ENCODE data around the gene RASAL2. TPM values are rescaled to one million over a fixed set of nuclear protein-coding genes. Genes with fewer than 3 reads are reported as not detected.

RASAL2 gene
- total and polyA plus RNA-seq, 10 donors, result 0.42 to 24.4 (median 14.6) TPM

DNA sequence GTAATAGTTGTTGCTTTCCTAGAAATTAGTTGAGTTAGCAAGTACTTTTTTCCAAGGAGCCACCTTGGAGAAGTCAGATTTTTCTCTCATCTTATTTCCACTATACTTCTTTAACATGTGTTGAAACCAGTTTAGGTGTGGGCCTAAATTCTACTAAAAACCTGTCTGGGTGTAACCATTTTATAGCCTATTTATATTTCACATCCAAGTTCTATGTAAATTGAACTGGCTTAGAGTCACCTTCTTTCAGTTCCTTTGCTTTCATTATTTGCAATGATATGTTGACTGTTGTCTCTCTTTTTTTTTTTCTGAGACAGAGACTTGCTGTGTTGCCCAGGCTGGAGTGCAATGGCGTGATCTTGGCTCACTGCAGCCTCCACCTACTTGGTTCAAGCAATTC is 207.2 kb downstream of the RASAL2 start:
- Histone ChIP-seq H3K4me3 (no peak overlapping the region), H3K27ac (no peak overlapping the region), H3K27me3 (replicated peaks in 1 of 7) (no peaks in the 10 kb centered on the region), H3K36me3 (no peaks in the 10 kb centered on the region), H3K4me1 (peaks cover 0 to 9% (median 6%) of the 10 kb centered on the region in 6 donors), H3K9me3 (no peaks in the 10 kb centered on the region)
- TF ChIP-seq, protein P1, sequence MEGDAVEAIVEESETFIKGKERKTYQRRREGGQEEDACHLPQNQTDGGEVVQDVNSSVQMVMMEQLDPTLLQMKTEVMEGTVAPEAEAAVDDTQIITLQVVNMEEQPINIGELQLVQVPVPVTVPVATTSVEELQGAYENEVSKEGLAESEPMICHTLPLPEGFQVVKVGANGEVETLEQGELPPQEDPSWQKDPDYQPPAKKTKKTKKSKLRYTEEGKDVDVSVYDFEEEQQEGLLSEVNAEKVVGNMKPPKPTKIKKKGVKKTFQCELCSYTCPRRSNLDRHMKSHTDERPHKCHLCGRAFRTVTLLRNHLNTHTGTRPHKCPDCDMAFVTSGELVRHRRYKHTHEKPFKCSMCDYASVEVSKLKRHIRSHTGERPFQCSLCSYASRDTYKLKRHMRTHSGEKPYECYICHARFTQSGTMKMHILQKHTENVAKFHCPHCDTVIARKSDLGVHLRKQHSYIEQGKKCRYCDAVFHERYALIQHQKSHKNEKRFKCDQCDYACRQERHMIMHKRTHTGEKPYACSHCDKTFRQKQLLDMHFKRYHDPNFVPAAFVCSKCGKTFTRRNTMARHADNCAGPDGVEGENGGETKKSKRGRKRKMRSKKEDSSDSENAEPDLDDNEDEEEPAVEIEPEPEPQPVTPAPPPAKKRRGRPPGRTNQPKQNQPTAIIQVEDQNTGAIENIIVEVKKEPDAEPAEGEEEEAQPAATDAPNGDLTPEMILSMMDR (IDR thresholded peaks at IDR 0.05 in 8 of 11, conservative IDR thresholded peaks at IDR 0.05 in 3 of 11), result no peak
- no peak for TF ChIP-seq POLR2AphosphoS5 (IDR thresholded peaks at IDR 0.05)
- TF ChIP-seq POLR2A (IDR thresholded peaks at IDR 0.05), result no peak
- no peak for DNase-seq
- WGBS, 5 donors, result 79 to 96% (median 91%) methylated on average over 1 of the region's 1 CpG
- intact Hi-C loops (cut with DNase I; ENCODE audit: low total_unique reads), result no loop called here

DNA sequence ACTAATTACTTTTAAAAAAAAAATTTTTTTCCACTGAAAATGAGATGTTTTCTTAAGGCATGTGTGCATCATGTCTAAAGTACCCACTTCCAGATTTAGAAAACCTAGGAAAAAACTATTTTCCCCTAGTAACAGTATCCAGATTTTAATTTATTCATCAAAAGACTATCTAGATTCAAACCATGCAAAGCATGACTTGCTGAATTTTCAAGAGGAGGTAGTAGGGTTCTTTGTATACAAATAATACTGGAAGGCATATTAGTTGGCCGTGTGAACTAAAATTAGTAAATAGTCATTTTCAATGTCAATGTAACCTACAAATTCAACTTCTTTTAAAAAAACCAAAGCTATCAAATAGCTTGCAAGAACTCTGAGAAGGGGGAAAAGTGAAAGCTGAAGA is 213.4 kb downstream of the RASAL2 start:
- intact Hi-C loops (cut with DNase I; ENCODE audit: low total_unique reads), result no loop called here
- 77 to 93% (median 80%) methylated on average over 1 of the region's 1 CpG for WGBS, 5 donors
- no peak for DNase-seq
- Histone ChIP-seq H3K4me3 (no peak overlapping the region), H3K4me1 (peaks cover 0 to 8% (median 0%) of the 10 kb centered on the region in 6 donors), H3K27ac (no peak overlapping the region), H3K9me3 (no peaks in the 10 kb centered on the region), H3K36me3 (no peaks in the 10 kb centered on the region), H3K27me3 (replicated peaks in 1 of 7) (no peaks in the 10 kb centered on the region)
- TF ChIP-seq POLR2A (IDR thresholded peaks at IDR 0.05), result no peak
- TF ChIP-seq POLR2AphosphoS5 (IDR thresholded peaks at IDR 0.05), result no peak
- TF ChIP-seq, protein P1 (IDR thresholded peaks at IDR 0.05 in 8 of 11, conservative IDR thresholded peaks at IDR 0.05 in 3 of 11), result no peak

DNA sequence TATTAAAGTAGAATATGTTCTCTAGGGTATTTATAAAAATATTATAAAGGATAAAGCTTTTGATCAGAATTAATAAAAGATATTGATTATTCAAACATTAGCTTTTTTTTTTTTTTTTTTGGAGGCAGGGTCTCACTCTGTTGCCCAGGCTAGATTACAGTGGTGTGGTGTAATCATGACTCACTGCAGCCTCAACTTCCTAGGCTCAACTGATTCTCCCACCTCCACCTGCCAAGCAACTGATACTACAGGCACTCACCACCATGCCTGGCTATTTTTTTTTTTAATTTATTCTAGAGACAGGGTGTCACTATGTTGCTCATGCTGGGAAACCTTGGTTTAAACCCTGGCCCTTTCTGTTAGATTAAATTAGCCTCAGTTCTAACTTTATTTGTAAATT is 214.5 kb downstream of the RASAL2 start:
- Histone ChIP-seq H3K4me3 (no peak overlapping the region), H3K9me3 (no peaks in the 10 kb centered on the region), H3K36me3 (no peaks in the 10 kb centered on the region), H3K27me3 (replicated peaks in 1 of 7) (no peaks in the 10 kb centered on the region), H3K4me1 (peaks cover 0 to 8% (median 0%) of the 10 kb centered on the region in 6 donors), H3K27ac (no peak overlapping the region)
- intact Hi-C loops (cut with DNase I; ENCODE audit: low total_unique reads), result no loop called here
- TF ChIP-seq POLR2AphosphoS5 (IDR thresholded peaks at IDR 0.05) (no peak), POLR2A (IDR thresholded peaks at IDR 0.05) (no peak)
- TF ChIP-seq, protein P1 (IDR thresholded peaks at IDR 0.05 in 8 of 11, conservative IDR thresholded peaks at IDR 0.05 in 3 of 11), result no peak
- DNase-seq, result no peak

DNA sequence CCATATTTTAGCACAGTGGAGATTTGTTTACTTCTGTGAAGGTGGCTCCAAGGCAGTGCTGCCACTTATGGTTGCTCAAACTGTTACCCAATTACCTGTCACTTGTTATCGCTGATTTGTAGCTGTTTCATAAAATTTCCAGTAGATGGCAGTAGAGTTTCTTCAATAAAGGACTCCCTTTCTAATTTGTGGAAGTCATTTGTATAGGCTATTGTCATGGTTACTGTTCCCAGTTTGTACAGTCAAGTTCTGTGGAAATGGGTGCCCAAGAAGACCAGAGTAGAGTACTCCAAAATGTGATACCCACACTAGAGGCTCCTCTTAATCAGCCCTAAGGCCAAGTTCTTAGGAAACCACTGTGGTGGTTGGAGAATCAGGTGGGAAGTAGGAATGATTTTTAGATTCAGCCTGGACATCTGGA is 216.8 kb downstream of the RASAL2 start:
- peaks cover 0 to 8% (median 0%) of the 10 kb centered on the region in 6 donors for H3K4me1 ChIP-seq
- H3K9me3 ChIP-seq, result no peaks in the 10 kb centered on the region
- intact Hi-C loops (cut with DNase I; ENCODE audit: low total_unique reads), result no loop called here
- TF ChIP-seq, protein P1 (IDR thresholded peaks at IDR 0.05 in 8 of 11, conservative IDR thresholded peaks at IDR 0.05 in 3 of 11), result peak; percentile 50 to 81 (median 67)
- TF ChIP-seq POLR2A (IDR thresholded peaks at IDR 0.05) (no peak), POLR2AphosphoS5 (IDR thresholded peaks at IDR 0.05) (no peak)
- 0% methylated on average over 1 of the region's 1 CpG for WGBS, 5 donors
- H3K27ac ChIP-seq, result no peak overlapping the region
- no peak for DNase-seq
- H3K27me3 ChIP-seq (replicated peaks in 1 of 7), result no peaks in the 10 kb centered on the region
- H3K4me3 ChIP-seq, result no peak overlapping the region
- no peaks in the 10 kb centered on the region for H3K36me3 ChIP-seq

All from spleen (tissue), 11 donors.